Measurements from ENCODE around the gene SEMA4D. TPM values are rescaled to one million over a fixed set of nuclear protein-coding genes. Genes with fewer than 3 reads are reported as not detected.

The SEMA4D gene
- total RNA-seq, 3 donors from 2014 or later (not counting 1 experiment from before 2014, with no cell fraction given): 354 to 448 (median 420) TPM

- Histone ChIP-seq H3K9me3 (ENCODE audit: control insufficient read depth, insufficient read depth, low read length) (no peaks in the 10 kb centered on the region), H3K4me1 (ENCODE audit: control insufficient read depth, insufficient read depth, low read length) (peaks cover 68% of the 10 kb centered on the region), H3K27ac (ENCODE audit: low read length) (no peak overlapping the region), H3K36me3 (ENCODE audit: control insufficient read depth, insufficient read depth, low read length) (peaks cover 23% of the 10 kb centered on the region), H3K27me3 (ENCODE audit: control insufficient read depth, insufficient read depth, low read length) (no peaks in the 10 kb centered on the region), H3K4me3 (ENCODE audit: low read length) (no peak overlapping the region)
- H3K27me3 Mint-ChIP-seq (ENCODE audit: low read depth in 2 of 2): no peaks in the 10 kb centered on the region
- WGBS (ENCODE audit: insufficient coverage): 68% methylated on average over 7 of the region's 7 CpGs
- ATAC-seq (no peak), DNase-seq (no peak)
- no peak for TF ChIP-seq CTCF (IDR thresholded peaks at IDR 0.05)
- H3K4me1 Mint-ChIP-seq: peaks cover 81 to 90% of the 10 kb centered on the region in 2 donors
- H3K4me3 Mint-ChIP-seq: no peak overlapping the region
- intact Hi-C loops (cut with micrococcal nuclease): no loop called here
- H3K27ac Mint-ChIP-seq: peak overlapping the region; percentile 85 to 91
- no peaks in the 10 kb centered on the region for H3K36me3 Mint-ChIP-seq
- H3K9me3 Mint-ChIP-seq: no peaks in the 10 kb centered on the region
Observed at GRCh38 chr9:89476546-89476945, 21.4 kb downstream of the SEMA4D start.

- Mint-ChIP-seq H3K9me3 (no peaks in the 10 kb centered on the region), H3K27me3 (ENCODE audit: low read depth in 2 of 2) (no peaks in the 10 kb centered on the region), H3K4me3 (no peak overlapping the region), H3K27ac (peak overlapping the region; percentile 85 to 91), H3K36me3 (no peaks in the 10 kb centered on the region), H3K4me1 (peaks cover 81 to 90% of the 10 kb centered on the region in 2 donors)
- Histone ChIP-seq H3K4me1 (ENCODE audit: control insufficient read depth, insufficient read depth, low read length) (peaks cover 65% of the 10 kb centered on the region), H3K9me3 (ENCODE audit: control insufficient read depth, insufficient read depth, low read length) (no peaks in the 10 kb centered on the region), H3K27me3 (ENCODE audit: control insufficient read depth, insufficient read depth, low read length) (no peaks in the 10 kb centered on the region), H3K36me3 (ENCODE audit: control insufficient read depth, insufficient read depth, low read length) (peaks cover 23% of the 10 kb centered on the region), H3K27ac (ENCODE audit: low read length) (no peak overlapping the region), H3K4me3 (ENCODE audit: low read length) (no peak overlapping the region)
- no peak for TF ChIP-seq CTCF (IDR thresholded peaks at IDR 0.05)
- no peak for DNase-seq
- intact Hi-C loops (cut with micrococcal nuclease): no loop called here
- no peak for ATAC-seq
- WGBS (ENCODE audit: insufficient coverage): 89% methylated on average over 9 of the region's 9 CpGs
Observed at GRCh38 chr9:89475891-89476440, 21.9 kb downstream of the SEMA4D start.

GRCh38 chr9:89474939-89475338 is 23.0 kb downstream of the SEMA4D start:
- Mint-ChIP-seq H3K36me3 (no peaks in the 10 kb centered on the region), H3K27me3 (ENCODE audit: low read depth in 2 of 2) (no peaks in the 10 kb centered on the region), H3K9me3 (no peaks in the 10 kb centered on the region), H3K4me3 (no peak overlapping the region), H3K4me1 (peaks cover 87 to 92% of the 10 kb centered on the region in 2 donors), H3K27ac (peak overlapping the region; percentile 85 to 91)
- peaks cover 23% of the 10 kb centered on the region for H3K36me3 ChIP-seq (ENCODE audit: control insufficient read depth, insufficient read depth, low read length)
- H3K9me3 ChIP-seq (ENCODE audit: control insufficient read depth, insufficient read depth, low read length): no peaks in the 10 kb centered on the region
- H3K27me3 ChIP-seq (ENCODE audit: control insufficient read depth, insufficient read depth, low read length): no peaks in the 10 kb centered on the region
- H3K4me3 ChIP-seq (ENCODE audit: low read length): no peak overlapping the region
- peaks cover 57% of the 10 kb centered on the region for H3K4me1 ChIP-seq (ENCODE audit: control insufficient read depth, insufficient read depth, low read length)
- ATAC-seq (no peak), DNase-seq (no peak)
- intact Hi-C loops (cut with micrococcal nuclease): no loop called here
- TF ChIP-seq CTCF (IDR thresholded peaks at IDR 0.05): no peak
- WGBS (ENCODE audit: insufficient coverage): 88% methylated on average over 3 of the region's 3 CpGs
- no peak overlapping the region for H3K27ac ChIP-seq (ENCODE audit: low read length)
